ENCODE results near the gene VIT.

Gene VIT, protein sequence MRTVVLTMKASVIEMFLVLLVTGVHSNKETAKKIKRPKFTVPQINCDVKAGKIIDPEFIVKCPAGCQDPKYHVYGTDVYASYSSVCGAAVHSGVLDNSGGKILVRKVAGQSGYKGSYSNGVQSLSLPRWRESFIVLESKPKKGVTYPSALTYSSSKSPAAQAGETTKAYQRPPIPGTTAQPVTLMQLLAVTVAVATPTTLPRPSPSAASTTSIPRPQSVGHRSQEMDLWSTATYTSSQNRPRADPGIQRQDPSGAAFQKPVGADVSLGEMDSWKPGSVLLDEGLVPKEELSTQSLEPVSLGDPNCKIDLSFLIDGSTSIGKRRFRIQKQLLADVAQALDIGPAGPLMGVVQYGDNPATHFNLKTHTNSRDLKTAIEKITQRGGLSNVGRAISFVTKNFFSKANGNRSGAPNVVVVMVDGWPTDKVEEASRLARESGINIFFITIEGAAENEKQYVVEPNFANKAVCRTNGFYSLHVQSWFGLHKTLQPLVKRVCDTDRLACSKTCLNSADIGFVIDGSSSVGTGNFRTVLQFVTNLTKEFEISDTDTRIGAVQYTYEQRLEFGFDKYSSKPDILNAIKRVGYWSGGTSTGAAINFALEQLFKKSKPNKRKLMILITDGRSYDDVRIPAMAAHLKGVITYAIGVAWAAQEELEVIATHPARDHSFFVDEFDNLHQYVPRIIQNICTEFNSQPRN

DNA sequence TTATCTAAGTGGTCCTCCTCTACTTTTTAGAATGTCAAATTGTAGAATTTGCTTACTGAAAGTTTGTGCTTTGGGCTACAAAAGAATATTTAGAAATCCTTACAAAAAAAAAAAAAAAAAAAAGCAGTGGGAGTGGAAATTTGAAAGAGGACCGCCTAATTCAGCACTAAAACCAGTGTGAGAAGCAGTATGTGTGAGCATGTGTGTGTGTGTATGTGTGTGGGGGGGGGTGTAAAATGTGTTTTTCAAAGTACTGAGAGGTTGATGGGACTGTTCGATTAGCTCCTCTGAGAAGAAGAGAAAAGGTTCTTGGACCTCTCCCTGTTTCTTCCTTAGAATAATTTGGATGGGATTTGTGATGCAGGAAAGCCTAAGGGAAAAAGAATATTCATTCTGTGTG, at the start of gene VIT:
TSS of gene VIT (plus strand) at position 175 of the 400 bp plus-strand sequence. CDS start 19,664 bp downstream, outside the sequence.
- no peak for DNase-seq

GRCh38 chr2:36650031-36650829, 46.3 kb upstream of the VIT start:
- DNase-seq = no peak

- DNase-seq = no peak
Measured at GRCh38 chr2:36653155-36653554, 43.4 kb upstream of the VIT start.

DNA sequence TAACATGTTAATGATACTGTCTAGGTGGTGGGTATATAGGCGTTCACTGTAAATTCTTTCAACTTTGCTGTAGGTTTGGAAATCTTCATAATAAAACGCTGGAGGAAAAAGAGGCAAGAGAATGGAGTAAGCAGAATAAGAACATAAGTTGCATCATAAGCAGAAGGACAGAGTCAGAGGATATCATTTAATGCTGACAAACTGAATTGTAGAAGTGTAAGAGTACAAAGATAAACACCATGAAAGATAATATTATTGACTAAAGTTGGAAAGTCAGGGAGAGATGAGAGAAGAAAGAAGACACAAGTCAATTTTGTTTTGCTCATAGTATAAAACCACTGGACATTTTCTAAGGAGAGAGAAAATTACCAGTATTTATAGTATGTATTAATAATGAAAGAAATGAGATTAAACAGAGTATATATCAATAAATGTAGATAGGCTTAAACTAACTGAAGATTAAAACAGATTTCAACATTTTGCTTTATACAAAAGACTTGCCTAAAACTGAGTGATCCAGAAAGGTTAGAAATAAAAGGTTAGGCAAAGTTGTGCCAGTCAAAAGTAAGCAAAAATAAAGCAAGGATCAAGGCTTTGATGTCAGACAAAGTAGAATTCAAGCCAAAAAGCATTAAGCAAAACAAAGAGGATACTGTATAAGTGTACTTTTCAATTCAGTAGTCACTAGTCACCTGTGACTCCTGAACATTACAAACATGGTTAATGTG, 42.4 kb upstream of the VIT start:
- no peak for DNase-seq

- no peak for DNase-seq
Measured at GRCh38 chr2:36655453-36655852, 41.1 kb upstream of the VIT start.

GRCh38 chr2:36657703-36658102, 38.8 kb upstream of the VIT start:
- no peak for DNase-seq

DNA sequence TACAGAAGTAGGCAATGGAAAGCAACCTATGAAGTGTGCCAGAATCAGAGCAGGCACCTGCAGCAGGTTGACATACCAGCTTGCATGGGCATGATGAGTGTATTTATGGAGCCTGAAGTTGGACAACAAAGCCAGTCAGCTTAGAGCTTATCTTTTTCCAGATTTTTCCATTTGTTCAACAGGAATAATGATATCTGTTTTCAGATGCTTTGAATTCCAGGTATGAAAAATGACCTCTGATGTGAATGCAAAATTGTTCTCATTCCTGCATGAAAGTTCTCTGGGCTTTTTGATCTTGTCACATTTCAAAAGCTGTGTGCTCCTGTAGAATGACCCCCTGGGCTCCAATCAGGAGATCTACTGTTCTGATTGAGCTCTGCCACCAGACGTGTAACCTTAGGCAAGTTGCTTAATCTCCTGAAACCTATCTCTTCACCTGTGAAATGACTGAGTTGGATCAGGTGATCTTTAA, 38.2 kb upstream of the VIT start:
- DNase-seq = no peak

- no peak for DNase-seq
Measured at GRCh38 chr2:36659218-36659617, 37.3 kb upstream of the VIT start.

GRCh38 chr2:36659872-36660312, 36.6 kb upstream of the VIT start:
- no peak for DNase-seq

DNA sequence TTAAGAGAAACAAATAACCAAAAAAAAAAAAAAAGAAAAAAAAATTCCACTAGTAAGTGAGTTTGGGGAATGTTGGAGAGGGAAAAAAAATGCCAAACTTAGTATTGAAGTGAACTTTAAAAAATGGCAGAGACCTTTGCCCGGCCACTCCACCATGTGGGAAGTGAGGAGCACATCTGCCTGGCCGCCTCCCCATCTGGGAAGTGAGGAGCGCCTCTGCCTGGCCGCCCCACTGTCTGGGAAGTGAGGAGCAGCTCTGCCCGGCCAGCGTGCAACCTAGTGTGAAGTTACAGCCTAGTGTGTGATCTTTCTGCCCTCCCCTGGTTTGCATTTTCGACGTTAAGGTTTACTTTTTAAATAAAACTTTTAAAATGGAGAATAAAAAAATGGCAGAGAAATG, 33.9 kb upstream of the VIT start:
- DNase-seq = no peak

DNA sequence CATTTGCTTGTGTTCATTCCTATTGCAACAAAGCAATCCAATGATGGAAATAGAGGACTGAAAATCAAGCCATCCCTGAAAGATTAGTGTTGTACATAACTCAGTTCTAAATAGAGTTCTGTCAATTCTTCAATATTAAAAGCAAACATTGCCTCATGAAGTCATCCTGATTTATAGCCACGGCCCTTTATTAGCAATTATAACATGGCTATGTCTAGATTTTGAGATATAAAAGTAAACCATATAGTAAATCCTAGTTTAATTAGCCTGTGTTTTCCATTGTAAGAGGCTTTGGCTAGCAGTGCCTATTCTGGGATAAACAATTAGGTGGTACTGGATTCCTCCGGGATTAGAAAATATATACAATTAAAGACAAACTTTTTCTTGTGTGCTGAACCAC, 33.2 kb upstream of the VIT start:
- DNase-seq = no peak

- DNase-seq = no peak
Measured at GRCh38 chr2:36663851-36664695, 32.4 kb upstream of the VIT start.

- DNase-seq = no peak
Measured at GRCh38 chr2:36664696-36665076, 31.8 kb upstream of the VIT start.

- DNase-seq = no peak
Measured at GRCh38 chr2:36667931-36668330, 28.6 kb upstream of the VIT start.

- no peak for DNase-seq
Measured at GRCh38 chr2:36670881-36671595, 25.5 kb upstream of the VIT start.

DNA sequence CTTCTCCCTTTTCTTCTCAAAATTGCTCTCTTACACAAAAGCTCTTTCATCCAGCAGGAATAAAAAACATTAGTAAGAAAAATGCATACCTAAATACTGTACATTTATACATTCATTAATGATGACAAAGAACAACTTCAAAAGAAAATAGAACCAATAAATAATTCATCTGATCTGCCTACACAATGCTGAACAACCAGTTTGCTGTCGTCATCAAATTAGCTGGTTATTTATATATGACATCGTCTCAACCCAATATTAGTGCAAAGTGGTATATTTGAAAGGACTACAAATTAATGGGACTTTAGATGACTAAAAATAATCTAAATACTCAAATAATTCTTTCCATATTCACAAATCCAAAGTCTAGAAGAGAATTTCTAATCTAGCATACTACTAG, 24.8 kb upstream of the VIT start:
- no peak for DNase-seq

DNA sequence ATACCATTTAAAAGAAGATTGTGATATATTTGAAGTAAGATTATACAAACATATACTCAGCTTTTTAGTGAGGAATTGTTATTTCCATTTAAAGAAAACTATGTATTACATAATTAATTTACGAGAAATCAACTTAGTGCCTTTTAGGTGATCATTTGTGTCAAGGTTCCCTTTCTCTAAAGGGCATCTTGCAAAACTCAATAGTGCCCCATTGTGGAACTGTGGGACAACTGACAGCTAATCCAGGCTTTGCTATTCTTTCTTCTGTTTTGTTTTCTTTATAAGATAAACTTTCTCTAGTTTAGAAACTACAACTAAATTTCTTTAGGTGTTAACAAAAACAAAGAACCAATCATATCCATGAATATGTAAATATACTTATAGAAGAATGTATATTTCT, 24.3 kb upstream of the VIT start:
- DNase-seq = no peak

- no peak for DNase-seq
Measured at GRCh38 chr2:36675579-36676282, 20.8 kb upstream of the VIT start.

- no peak for DNase-seq
Measured at GRCh38 chr2:36676364-36676763, 20.1 kb upstream of the VIT start.

- DNase-seq = no peak
Measured at GRCh38 chr2:36677386-36677785, 19.1 kb upstream of the VIT start.
